HG02571 (cell line): Measurements from ENCODE around the gene S100A1.
"Not testable (repeated sequence)": the region's sequence is repeated elsewhere in the genome, so short reads cannot be mapped to it uniquely, and the experiment has no call there.

Experiments
- ATAC-seq: cut with Tn5 transposase; IDR thresholded peaks from one replicate; pipeline ENCODE4 v1.9.1; 2021; ENCODE audit warnings: mild to moderate bottlenecking, moderate library complexity; ENCODE audit not compliant: unreplicated experiment

S100A1 gene

DNA sequence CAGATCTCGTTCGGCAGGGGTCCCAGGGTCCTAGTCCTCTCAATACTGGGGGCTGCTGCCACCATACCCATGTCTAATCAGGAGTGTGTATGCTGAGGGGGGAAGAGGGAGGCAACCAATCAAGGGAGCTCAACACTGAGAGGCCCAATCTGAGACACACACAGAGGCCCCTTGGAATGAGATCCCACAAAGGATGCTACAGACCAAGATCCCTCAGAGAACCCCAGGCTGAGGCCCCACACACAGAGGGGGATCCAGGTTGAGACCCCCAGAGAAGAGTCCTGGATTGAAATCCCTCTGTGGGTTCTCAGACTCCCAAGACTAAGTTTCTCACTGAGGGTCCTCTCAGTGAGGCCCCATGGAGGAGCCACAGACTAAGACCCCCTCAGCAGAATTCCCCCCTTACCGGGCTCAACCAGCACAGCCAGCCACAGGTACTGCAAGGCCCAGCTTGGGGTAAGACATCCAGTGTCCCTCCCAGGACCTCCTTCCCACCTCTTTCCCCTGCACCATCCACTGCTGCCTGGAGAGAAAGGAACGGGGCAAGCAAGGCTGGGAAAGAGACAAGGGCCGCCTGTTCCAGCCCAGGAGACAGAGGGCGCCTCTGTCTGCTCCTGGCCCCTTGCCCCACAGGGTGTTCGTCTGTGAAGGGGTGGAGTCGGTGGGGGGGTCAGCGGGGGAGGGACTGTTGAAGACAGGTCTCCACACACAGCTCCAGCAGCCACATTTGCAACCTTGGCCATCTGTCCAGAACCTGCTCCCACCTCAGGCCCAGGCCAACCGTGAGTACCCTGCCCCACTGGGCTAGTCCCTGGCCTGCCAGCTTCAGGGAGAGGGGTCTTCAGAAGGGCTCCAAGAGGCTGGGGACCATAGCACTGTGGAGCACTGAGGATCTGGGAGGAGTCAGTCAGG is at the start of gene S100A1:
Gene S100A1 (plus strand): TSS at position 720 of the 912 bp plus-strand sequence. CDS start 2,088 bp downstream, outside the sequence.
- ATAC-seq, result no peak

GRCh38 chr1:153578490-153578889 is 49.7 kb upstream of the S100A1 start:
- no peak for ATAC-seq

DNA sequence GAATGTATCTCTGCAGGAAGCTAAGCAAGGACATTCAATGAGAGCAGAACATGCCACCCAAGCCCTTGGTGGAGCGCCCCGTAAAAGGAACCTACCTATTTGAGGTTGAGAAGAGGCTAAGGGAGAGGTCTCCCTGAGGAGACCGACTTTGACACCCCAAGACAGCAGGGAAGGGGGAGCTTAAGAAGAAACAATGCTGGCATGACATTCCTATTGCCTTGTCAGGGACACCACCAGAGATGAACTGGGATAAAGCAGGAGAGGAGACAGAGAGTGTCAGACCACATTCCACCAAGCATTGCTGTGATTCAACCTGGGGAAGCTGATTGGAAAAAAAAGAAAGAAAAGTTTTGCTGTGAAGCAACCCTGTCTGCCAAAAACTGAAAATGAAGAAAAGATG is 49.3 kb upstream of the S100A1 start:
- ATAC-seq, result no peak

DNA sequence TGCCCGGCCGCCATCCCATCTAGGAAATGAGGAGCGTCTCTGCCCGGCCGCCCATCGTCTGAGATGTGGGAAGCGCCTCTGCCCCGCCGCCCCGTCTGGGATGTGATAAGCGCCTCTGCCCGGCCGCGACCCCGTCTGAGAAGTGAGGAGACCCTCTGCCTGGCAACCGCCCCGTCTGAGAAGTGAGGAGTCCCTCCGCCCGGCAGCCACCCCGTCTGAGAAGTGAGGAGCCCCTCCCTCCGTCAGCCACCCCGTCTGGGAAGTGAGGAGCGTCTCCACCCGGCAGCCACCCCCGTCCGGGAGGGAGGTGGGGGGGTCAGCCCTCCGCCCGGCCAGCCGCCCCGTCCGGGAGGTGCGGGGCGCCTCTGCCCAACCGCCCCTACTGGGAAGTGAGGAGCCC is 45.4 kb upstream of the S100A1 start:
- ATAC-seq, result not testable (repeated sequence)

- not testable (repeated sequence) for ATAC-seq
Observed at GRCh38 chr1:153583514-153583913, 44.7 kb upstream of the S100A1 start.

DNA sequence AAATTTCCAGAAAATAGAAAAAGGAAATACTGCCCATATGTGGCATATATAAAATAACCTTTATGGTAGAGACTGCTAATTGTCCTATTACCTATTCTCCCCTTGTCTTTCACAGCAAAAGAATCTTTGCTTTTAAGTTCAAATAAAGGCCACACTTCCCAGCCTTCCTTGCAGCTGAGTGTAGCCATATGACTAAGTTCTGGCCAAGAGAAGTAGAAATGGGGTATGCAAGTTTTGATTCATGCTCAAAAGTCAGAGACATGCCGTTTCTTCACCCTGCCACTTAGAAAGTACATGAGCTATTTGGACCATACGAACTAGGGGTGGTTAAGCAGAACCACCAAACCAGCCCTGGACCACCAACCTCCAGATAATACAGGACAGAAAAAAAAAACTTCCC is 44.3 kb upstream of the S100A1 start:
- ATAC-seq, result no peak

DNA sequence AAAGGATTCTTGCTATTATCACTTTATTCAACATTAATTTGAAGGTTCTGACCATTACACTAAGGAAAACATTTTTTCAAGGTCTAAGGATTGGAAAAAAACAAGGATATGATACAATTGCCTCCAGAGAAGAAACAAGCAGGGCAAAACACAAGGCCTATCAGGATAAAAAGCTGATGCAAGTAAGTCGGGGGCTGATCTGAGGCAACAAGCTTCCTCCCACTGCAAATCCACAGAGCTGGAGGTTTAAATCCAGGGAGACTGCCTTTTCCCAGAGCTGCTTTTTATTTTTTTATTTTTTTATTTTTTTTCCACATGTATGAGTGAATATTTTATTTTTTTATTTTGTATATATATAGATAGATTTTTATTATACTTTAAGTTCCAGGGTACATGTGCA is 43.2 kb upstream of the S100A1 start:
- no peak for ATAC-seq

DNA sequence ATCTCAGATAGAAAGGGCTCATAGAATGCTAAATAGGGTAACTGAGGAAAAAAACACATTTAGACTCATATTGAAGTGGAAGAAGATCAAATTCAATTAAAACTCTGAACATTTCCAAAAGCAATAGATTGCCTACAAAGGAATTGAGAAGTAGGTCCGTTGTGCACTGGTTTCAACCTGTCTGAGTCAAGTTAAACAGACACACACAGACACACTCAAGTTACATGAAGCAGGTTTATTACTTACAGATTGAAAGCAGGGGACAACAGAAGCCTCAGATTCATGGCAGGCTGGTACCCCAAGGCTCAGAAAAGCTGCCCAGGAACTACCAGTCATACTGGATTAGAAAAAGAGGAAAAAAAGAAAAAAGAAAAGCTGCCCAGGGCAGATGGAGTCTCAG is 41.9 kb upstream of the S100A1 start:
- ATAC-seq, result no peak

- ATAC-seq, result no peak
Observed at GRCh38 chr1:153587314-153587713, 40.9 kb upstream of the S100A1 start.

DNA sequence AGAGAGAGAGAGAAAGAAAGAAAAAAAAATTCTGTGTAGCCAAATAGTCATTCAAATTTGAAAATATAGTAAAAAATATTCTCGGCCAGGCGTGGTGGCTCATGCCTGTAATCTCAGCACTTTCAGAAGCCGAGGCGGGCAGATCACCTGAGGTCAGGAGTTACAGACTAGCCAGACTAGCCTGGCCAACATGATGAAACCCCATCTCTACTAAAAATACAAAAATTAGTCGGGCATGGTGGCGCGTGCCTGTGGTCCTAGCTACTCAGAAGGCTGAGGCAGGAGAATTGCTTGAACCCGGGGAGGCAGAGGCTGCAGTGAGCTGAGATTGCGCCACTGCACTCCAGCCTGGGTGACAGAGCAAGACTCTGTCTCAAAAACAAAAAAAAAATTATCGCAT is 40.2 kb upstream of the S100A1 start:
- ATAC-seq, result not testable (repeated sequence)

DNA sequence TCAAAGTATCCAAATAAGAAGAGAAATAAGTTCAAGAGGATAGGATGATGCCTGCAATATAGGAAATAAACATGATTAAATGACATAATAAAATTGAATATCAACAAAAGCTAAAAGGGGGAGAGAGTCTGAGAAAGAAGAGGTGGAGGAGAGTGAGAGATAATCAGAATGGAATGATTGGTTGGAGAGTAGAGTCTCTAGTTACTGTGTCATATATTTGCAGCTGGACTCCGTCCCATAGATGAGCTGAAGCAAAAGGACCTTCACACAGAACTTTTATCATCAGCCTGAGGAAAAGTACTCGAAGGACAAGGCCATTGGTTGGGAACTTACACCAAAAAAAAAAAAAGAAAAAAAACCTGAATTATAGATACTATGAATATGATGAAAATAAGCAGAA is 39.8 kb upstream of the S100A1 start:
- ATAC-seq, result no peak

DNA sequence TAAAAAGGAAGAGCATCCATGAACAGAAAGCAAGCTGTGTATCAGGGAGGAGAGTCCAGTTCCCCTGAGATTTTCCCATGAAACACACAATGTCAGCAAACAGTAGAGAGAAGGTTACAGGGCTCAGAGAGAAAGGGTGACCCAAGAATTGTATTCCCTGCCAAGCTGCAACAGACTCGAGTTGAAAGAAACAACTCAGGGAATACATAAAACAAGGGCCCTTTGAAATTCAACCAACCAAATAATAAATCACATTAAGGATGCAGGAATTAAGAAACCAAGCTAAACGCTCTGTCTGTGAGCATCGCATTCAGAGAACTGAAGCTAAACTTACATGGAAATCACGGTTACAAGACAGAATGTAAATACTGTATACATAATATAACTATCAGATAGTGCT is 35.5 kb upstream of the S100A1 start:
- no peak for ATAC-seq

DNA sequence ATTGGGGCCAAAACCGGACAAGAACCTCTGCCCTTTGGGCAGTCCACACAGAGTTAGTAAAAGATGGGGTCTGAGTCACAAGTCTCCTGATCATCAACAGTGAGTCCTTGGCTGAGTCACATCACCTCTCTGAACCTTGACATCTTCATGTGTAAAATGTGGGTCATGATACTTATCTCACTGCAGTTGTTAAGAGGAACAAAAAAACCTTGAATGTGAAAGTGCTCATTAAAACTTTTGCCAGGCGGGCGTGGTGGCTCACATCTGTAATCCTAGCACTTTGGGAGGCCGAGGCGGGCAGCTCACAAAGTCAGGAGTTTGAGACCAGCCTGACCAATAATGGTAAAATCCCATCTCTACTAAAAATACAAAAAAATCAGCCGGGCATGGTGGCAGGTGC is 31.0 kb upstream of the S100A1 start:
- ATAC-seq, result no peak

DNA sequence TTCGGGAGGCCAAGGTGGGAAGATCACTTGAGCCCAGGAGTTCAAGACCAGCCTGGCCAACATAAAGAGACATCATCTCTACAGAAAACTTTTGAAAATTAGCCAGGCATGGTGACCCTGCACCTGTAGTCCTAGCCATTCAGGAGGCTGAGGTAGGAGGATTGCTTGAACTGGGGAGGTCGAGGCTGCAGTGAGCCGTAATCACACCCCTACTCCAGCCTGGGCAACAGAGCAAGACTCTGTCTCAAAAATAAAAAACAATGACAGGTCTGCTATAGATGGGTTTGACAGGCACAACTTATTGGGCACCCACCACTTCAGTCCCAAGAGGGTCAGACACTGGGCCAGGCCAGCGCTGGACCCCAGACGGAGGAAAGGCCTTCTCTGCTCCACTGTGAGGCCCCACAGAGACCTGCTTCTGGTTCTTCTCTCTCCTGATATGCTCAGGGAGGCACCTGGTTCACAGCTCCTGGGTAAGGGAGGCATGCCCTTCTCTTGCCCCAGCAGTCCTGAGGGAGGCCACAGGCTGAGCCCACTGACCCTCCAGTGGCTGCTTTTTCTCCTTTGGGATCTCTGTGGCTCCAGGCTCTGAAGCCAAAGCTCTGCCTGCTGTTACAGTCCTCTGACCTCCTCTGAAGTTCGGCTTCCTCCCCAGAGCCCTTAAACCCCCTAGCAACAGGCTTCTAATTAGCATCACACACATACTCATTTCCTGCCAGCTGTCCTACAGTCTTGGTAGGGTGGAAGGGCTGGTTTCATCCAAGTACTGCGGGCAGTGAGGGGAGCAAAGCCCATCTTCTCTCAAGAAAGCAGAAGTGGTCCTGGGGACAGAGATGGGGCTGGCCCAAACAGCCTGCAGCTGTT is 29.7 kb upstream of the S100A1 start:
- peak; percentile 91 for ATAC-seq

GRCh38 chr1:153599847-153600246 is 28.4 kb upstream of the S100A1 start:
- no peak for ATAC-seq

GRCh38 chr1:153602749-153603148 is 25.5 kb upstream of the S100A1 start:
- ATAC-seq, result no peak

DNA sequence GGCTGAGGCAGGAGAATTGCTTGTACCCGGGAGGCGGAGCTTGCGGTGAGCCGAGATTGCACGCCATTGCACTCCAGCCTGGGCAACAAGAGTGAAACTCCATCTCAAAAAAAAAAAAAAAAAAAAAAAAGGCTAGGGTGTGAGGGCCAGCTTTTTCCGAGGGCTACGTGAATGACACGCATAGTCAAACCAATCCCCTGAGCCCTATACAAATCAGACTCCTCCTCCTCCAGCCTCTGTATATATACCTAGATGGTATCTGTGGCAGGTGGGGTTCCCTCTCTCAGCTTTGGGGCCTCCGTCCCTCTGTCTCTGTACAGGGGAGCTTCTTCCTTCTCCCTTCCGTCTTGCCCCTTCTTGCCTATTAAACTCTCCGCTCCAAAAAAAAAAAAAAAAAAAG is 22.0 kb upstream of the S100A1 start:
- ATAC-seq, result no peak

DNA sequence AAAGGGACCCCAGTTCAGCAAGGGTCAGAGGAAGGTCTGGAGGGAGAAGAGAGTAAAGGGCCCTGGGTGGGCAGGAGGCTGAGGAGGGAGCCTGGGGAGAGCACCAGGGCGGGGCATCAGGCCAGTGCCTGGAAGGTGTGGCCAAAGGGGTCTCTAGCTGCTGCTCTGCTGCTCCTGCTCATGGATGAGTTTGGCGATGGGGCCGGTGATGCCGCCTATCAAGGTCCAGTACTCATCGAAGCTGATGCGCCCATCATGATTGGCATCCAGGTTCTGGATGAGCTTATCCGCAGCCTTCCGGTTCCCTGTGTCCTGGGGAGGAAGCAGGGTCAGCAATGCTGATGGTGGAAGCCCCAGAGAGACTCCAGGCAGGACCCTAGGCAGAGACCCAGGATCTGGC is 20.9 kb upstream of the S100A1 start:
- no peak for ATAC-seq

- no peak for ATAC-seq
Observed at GRCh38 chr1:153608089-153608682, 20.0 kb upstream of the S100A1 start.

- no peak for ATAC-seq
Observed at GRCh38 chr1:153608742-153609584, 19.3 kb upstream of the S100A1 start.

GRCh38 chr1:153609585-153609907 is 18.7 kb upstream of the S100A1 start:
- ATAC-seq, result no peak
